ENCODE results near the gene RPA3.

Gene RPA3

DNA sequence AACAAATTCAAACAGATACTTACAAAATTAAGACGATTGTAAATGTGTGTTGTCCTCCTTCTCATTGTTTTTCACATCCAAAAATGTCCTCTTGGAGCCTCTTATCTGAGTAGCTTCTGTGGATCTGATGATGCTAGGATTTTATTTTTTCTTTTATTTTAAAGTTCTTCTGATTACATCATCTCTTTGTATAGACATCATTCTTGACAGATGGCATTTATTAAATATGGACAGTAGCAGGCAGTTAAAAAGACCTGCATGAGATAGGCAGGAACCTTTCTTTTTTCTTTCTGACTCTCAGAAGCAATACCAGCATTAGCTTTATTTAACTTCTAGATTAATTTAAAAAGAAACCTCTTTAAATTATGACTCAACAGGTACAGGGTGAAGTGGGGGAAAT, at the start of gene RPA3:
TSS of gene RPA3 (minus strand) at position 116 of the 400 bp plus-strand sequence. CDS start 78,189 bp downstream, outside the sequence.
- no peak for DNase-seq

DNA sequence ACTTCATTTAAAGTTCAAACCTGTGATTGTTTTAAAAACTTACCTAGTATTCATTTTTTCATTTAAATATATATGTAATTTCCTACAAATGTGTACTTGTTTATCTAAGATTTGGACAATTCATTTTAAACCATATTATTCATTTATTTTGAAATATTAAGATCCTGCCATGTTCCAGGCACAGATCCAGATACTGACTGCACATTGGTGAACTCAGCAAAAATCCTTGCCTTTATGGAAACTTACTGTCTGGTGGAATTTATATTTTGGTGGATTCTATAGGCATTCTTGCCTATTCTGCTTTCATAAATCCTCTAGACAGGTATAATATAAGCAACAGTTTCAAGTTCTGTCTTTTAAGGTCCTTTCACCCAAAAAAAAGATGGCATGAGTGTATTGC, 48.3 kb upstream of the RPA3 start:
- DNase-seq: no peak

DNA sequence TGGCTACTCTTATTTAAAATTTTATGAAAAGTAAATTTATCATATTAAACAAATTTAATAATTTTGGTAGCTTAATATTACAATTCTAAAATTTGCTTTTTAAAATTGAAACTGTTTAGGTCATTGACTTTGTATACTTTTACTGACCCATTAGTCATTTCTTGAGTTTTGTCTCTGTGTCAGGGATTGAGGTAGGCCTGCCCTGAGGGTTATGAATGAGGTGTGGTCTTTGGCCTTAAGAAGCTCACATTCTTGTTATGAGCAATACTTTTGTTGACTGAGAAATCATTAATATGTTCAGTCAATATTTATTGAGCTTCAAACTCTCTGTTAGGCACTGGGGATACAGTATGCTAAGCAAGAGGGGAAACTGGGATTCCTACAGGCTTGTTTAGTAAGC, 47.0 kb upstream of the RPA3 start:
- no peak for DNase-seq

DNA sequence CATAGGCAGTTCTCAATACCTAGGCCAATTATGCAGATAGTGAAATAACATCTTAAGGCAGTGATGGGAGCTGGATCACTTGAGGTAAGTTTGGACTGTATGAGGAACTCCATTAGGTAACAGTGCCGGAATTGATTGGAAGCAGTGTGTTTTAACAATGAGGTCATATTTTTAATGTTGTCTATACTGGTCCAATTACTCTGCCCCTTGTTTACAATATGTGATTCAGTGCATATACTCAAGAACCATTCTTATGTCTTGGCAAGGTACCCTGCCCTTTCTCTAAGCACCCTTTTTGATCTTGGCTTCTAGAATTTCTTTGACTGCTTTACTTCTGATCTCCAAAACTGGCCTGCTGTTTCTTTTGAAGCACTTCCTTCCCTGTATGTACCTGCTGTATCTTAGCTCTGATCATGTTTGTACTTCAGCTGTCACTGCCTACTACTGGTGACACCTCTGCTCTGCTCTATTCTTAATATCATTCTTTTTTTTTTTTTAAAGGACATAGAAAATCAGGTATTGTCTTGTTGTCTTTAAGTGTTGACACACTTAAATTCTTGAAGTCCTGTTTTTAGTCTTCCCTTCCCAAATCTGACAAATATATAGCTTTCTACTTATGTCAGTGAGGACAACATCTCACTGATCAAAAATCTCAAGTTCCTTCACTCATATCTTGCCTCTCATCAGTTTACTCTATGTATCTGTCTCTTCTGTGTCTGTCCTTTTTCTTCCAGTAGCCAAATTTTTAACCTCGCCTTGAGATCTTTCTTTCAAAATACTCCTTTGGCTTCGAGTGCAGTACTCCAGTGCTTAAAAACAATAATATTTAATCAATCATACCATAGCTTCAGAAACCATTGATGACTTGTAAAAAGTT, 46.4 kb upstream of the RPA3 start:
- peak in 1 of 2 donors; percentile 42 for DNase-seq

- peak in 1 of 2 donors; percentile 62 for DNase-seq
Measured at GRCh38 chr7:7761974-7762779, 43.8 kb upstream of the RPA3 start.

GRCh38 chr7:7761340-7761973, 43.0 kb upstream of the RPA3 start:
- peak in 1 of 2 donors; percentile 68 for DNase-seq

GRCh38 chr7:7757576-7757975, 39.2 kb upstream of the RPA3 start:
- DNase-seq: no peak

DNA sequence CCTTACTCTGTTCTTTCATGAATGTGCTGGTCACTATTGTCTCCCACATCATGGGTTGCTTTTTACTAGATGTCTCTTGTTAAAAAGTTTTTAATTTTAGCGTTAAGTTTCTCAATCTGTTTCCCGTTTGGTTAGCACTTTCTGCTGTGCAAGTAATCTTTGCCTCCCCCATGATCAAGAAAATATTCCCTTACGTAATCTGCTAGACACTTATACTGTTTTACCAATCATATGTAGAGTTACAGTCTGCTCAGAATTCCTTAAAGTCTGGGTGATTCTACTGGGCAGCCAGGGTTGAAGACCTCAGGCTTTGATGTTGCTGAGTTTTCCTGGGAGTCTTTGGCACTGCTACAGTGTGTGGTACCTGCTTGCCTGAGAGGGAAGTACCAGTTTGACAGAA, 38.2 kb upstream of the RPA3 start:
- no peak for DNase-seq

GRCh38 chr7:7751243-7752092, 33.1 kb upstream of the RPA3 start:
- DNase-seq: no peak

DNA sequence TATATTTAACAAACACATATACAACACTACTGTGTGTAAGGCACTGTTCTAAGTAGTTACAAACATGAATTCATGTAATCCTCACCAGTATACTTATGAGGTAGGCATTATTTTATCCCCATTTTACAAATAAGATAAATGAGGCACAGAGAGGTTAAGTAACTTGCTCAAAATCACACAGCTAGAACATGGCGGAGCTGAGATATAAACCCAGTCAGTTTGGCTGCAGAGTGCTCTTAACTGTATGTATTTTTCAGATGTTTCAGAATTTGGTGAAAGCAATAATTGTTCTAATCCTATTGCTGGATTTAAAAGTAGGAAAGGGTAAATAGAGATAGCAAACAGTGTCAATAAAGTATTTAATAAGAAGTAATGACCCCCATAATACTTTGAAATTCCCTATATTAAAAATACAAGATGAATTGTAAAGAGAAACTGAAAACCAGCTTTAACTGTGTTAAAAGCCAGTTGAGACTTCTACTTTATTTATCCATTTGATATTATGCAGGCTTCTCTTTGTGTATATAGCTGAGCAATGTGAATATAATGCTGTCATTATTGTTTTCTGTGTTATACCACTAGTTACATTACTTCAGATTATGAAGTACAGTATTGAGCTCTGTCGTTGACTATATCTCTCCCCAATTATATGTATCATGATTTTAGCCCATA, 32.3 kb upstream of the RPA3 start:
- DNase-seq: no peak

- no peak for DNase-seq
Measured at GRCh38 chr7:7746458-7746857, 28.1 kb upstream of the RPA3 start.

- no peak for DNase-seq
Measured at GRCh38 chr7:7745966-7746365, 27.6 kb upstream of the RPA3 start.

DNA sequence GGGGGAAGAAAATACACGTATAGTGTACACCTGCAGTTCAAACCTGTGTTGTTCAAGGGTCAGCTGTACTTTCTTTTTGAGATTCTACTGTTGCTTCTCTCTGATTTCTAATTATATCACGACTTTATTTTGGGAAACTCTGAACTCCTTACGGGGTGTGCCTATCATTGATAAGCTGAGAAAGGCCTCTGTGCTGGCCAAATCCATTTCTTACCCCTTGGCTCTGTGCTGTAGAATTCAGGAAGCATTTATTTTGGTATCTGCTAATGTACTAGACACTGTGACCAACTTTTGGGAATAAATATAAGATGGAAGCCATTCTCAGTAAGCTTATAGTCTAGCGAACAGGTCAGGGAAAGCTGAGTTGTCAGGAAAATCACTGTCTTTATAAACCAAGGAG, 26.9 kb upstream of the RPA3 start:
- DNase-seq: no peak

DNA sequence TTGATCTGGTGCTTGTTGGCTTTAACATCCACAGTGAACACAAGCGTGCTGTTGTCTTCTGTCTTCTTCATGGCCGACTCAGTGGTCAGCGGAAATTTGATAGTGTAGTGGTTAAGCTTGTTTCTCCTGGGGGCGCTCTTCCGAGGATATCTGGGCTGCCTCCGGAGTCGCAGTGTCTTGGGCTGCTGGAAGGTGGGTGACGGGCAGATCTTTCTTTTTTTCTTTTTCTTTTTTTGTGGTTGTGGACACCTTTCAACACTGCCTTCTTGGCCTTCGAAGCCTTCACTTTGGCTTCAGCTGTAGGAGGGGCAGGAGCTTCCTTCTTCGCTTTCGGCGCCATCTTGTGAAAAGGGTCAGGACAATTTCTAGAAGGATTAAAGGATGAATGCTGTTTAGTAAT, 23.8 kb upstream of the RPA3 start:
- no peak for DNase-seq

DNA sequence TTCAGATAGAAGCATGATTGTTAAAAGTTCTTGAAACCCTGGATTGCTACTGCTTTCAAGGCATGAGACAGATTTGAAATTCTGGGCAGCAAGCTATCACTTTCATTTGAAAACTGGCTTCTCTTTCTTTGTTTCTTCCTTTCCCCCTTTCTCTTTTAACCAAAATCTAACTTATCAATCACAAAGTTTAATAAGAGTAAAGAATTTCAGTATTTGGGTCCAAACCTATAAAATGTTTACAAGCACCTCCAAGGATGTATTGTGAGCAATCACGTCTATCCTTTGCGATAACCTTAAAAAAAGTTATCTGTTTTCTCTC, 21.6 kb upstream of the RPA3 start:
- DNase-seq: no peak

GRCh38 chr7:7739204-7740036, 21.0 kb upstream of the RPA3 start:
- DNase-seq: no peak

DNA sequence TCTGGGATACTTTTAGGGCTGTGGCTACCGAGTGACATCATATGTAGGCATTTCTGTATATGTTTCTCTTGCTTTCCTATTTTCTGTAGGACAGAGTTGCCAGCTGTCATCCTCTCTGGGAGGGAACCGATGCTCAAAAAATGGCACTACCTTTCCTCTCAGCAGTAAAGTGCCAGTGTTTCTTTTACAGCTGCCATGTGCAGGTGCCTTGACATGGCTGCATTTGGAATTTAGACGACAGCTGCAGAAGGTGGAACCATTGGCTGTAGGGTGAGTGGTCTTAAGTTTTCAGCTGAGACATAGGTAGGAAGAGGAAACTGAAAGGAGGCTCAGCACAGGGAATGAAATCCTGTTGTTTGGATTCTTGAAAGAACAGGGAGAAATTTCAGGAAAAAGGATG, 20.2 kb upstream of the RPA3 start:
- DNase-seq: no peak

GRCh38 chr7:7738177-7738576, 19.8 kb upstream of the RPA3 start:
- DNase-seq: no peak

DNA sequence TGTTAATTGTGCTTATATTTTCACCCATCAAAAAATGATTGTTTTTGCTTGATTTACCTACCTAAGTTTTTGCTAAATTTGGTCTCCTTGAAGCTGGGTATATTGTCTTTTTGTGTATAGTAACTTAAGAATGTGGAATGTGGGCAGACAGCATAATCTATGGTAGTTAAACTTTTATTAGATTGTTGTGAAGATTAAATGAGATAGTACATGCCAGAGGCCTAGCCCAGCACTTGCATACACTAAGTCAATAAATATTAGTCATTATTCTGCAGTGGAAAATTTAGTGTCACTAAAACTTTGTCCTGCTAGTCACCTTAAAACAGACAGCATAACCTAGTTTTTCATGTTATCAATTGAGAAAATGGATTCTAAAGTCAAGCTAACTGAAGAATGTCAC, 19.3 kb upstream of the RPA3 start:
- DNase-seq: no peak

DNA sequence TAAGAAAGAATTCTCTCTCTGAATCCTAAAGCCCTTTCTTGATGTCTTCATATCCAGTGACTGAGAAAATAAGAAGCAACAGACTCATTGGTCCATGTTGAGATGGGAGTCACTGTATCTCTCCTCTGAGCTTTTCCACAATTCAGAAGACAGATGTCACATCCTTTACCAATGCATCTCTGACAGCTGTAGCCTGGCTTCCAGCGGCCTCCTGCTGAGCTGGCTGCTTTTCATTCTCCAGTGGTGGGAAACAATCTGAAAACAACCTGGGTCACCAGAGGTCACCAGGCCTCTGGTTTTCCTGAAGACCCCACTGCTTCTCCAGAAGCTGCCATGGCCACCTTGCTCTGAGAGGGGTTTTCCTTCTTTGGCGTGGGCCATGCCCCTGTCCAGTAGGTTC, 18.3 kb upstream of the RPA3 start:
- no peak for DNase-seq

DNA sequence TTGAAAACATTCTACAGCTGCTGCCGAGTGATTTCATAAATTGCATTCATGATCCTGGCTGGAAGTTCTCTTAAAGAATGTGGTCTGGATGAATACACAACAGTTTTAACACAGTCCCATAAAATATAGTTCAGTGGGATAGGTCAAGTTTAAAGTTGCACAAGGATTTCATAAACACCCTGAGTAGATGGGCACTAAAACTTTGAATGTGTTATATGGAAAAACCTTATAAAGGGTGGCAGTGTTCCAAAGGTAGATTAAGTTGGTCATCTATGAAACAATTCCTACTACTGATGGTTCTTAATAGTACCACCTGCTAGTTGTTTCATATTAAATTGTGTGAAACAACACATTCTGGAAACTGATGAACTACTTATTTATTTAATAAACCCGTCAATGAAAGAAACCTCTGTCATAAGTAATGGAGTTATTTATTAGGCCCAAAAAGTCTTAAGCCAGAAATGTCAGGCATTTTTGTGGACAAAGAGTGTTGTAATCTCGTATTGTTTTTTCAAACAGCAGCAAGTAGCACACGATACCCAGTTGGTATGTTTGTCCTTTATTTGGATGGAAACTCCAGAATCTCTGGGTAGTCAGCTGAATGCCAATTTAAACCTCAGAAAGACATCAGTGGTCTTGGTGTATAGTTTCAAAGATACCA, 14.3 kb upstream of the RPA3 start:
- no peak for DNase-seq

Data from CD4-positive, alpha-beta T cell treated with Interferon alpha-2 for 1 hour (primary cell).